HepG2 (cell line): ENCODE results near the gene TOPBP1. TPM values are rescaled to one million over a fixed set of nuclear protein-coding genes. Genes with fewer than 3 reads are reported as not detected.

Experiments
- ATAC-seq: fragments of 200-7000 bp; cut with Tn5 transposase; 3 replicates; pipeline ENCODE4 v1.9.1; 2020; ENCODE audit warnings: mild to moderate bottlenecking, moderate library complexity
- BruUV-seq: library from RNA; stranded (reverse); fragments of 400-500 nt; replicated peaks from 2 replicates; lab custom pipeline; 2021; lab: Mats Ljungman, UMichigan
- CTCF ChIA-PET: fragments of 300-600 bp; formaldehyde crosslinking; extraction: SDS; loops from one replicate; lab custom pipeline; 2021; ENCODE audit warnings: low total read pairs, inconsistent platforms, low intra/inter-chr PET ratio; lab: Yijun Ruan, JAX
- POLR2A ChIA-PET: fragments of 350-600 bp; sonication (Branson Sonifier 250); formaldehyde crosslinking; loops from one replicate; lab custom pipeline; 2020; ENCODE audit warnings: antibody characterized with exemption, inconsistent platforms; lab: Yijun Ruan, JAX
- DNase-seq: peaks from one replicate; pipeline ENCODE4 v3.0.0-alpha.2; 2015; ENCODE audit warnings: low spot score
- FAIRE-seq: peaks from 3 replicates; lab custom pipeline; 2011; peaks lifted over from hg19 to GRCh38; lab: Jason Lieb, UNC
- H2AFZ ChIP-seq: one replicate; pipeline ENCODE4 v1.6.1; 2011; ENCODE audit warnings: low read length, inconsistent platforms
- H3K27ac ChIP-seq: fragments of 300-600 bp; 3 replicates; pipeline ENCODE4 v1.8.0; 2011; ENCODE audit warnings: mixed run types, mild to moderate bottlenecking, mixed read lengths, low read length, inconsistent platforms; ENCODE audit not compliant: insufficient read depth; ENCODE audit errors: extremely low read length
- H3K27me3 ChIP-seq, 2 experiments: fragments of 200-600 bp in 1 of 2; 2 replicates in 1 of 2; 3 replicates in 1 of 2; pipeline versions ENCODE4 v1.6.0 to v1.8.0; 2011; ENCODE audit warnings: low read length in 2 of 2, mild to moderate bottlenecking in 2 of 2, moderate library complexity in 2 of 2, inconsistent platforms in 1 of 2; ENCODE audit not compliant: insufficient read depth in 2 of 2, control insufficient read depth in 1 of 2
- H3K36me3 ChIP-seq, 2 experiments: fragments of 200-600 bp in 1 of 2; replicated peaks in 1 of 2; 2 replicates in 1 of 2; 3 replicates in 1 of 2; pipeline versions ENCODE4 v1.5.1 to v1.8.0; 2011; ENCODE audit warnings: low read length in 2 of 2, inconsistent platforms in 1 of 2; ENCODE audit not compliant: insufficient read depth in 2 of 2, control insufficient read depth in 1 of 2
- H3K4me1 ChIP-seq: 2 replicates; pipeline ENCODE4 v1.5.1; 2012; ENCODE audit warnings: low read length, inconsistent platforms; ENCODE audit not compliant: insufficient read depth
- H3K4me2 ChIP-seq: 2 replicates; pipeline ENCODE4 v1.6.0; 2011; ENCODE audit warnings: low read depth, low read length, inconsistent platforms
- H3K4me3 ChIP-seq, 3 experiments: fragments of 200-600 bp in 1 of 3; sonication (generic), shearing (Covaris generic) in 1 of 3; replicated peaks in 1 of 3; 2 replicates each; pipeline ENCODE4 v1.5.1; 2011 to 2016; ENCODE audit warnings: low read length in 3 of 3, inconsistent platforms in 2 of 3, low read depth in 2 of 3, mild to moderate bottlenecking in 2 of 3, control low read depth in 1 of 3, mixed read lengths in 1 of 3; ENCODE audit not compliant: insufficient read depth in 1 of 3
- H3K79me2 ChIP-seq: one replicate; pipeline ENCODE4 v1.6.1; 2011; ENCODE audit warnings: low read length, inconsistent platforms; ENCODE audit not compliant: insufficient read depth
- H3K9ac ChIP-seq: 2 replicates; pipeline ENCODE4 v1.6.0; 2011; ENCODE audit warnings: mild to moderate bottlenecking, low read depth, low read length, inconsistent platforms; ENCODE audit not compliant: insufficient read depth
- H3K9me3 ChIP-seq: 2 replicates; pipeline ENCODE4 v1.5.1; 2012; ENCODE audit warnings: mild to moderate bottlenecking, low read length
- H4K20me1 ChIP-seq: 2 replicates; pipeline ENCODE4 v1.6.0; 2011; ENCODE audit warnings: inconsistent platforms, mild to moderate bottlenecking, low read length, moderate library complexity; ENCODE audit not compliant: insufficient read depth
- FOXM1 ChIP-seq: sonication (generic); formaldehyde crosslinking; IDR thresholded peaks from 2 replicates; pipeline ENCODE4 v1.5.0; 2020; ENCODE audit warnings: missing genetic modification reagents
- KDM1A ChIP-seq: IDR thresholded peaks from 2 replicates; pipeline ENCODE4 v1.6.1; 2016; ENCODE audit warnings: missing compliant biosample characterization
- MTF2 ChIP-seq: sonication (generic); formaldehyde crosslinking; IDR thresholded peaks from 2 replicates; pipeline ENCODE4 v1.5.0; 2020; ENCODE audit warnings: missing genetic modification reagents, borderline replicate concordance
- RELA ChIP-seq: sonication (generic); formaldehyde crosslinking; IDR thresholded peaks from 2 replicates; pipeline ENCODE4 v1.4.0; 2020; ENCODE audit warnings: missing genetic modification reagents
- THAP11 ChIP-seq: IDR thresholded peaks from 2 replicates; pipeline ENCODE4 v1.6.1; 2016; ENCODE audit warnings: missing biosample characterization, missing genetic modification reagents
- ZIK1 ChIP-seq: sonication (generic); formaldehyde crosslinking; IDR thresholded peaks from 2 replicates; pipeline ENCODE4 v1.5.0; 2020; ENCODE audit warnings: mild to moderate bottlenecking, low read depth, missing genetic modification reagents, borderline replicate concordance
- ZNF225 ChIP-seq: sonication (generic); formaldehyde crosslinking; IDR thresholded peaks from 2 replicates; pipeline ENCODE4 v1.4.0; 2020; ENCODE audit warnings: mild to moderate bottlenecking, missing genetic modification reagents
- WGBS: methylation state at CpG from one replicate; pipeline ENCODE4 v1.1.6; 2017; ENCODE audit warnings: low lambda C conversion rate; 5-methylcytosine and 5-hydroxymethylcytosine counted together
- in situ Hi-C: cut with HindIII; loops from 2 replicates; pipeline ENCODE4 v1.10.0; 2017; ENCODE audit warnings: low pct_unique_long_range_greater_than_20kb; ENCODE audit not compliant: extremely low pct_ligation_motif_present
- intact Hi-C: fragments of 100-400 bp; cut with micrococcal nuclease; formaldehyde crosslinking; loops from one replicate; pipeline ENCODE4 v1.10.0; 2022; ENCODE audit not compliant: unreplicated experiment
- polyA plus RNA-seq, 8 experiments: library from polyadenylated mRNA; depleted of rRNA in 3 of 8; stranded (reverse) in 7 of 8; unstranded in 1 of 8; fragments of >200 nt; fragmentation: Illumina TruSeq in 4 of 8; extraction: Trizol in 4 of 8; gene quantifications; 2 replicates each; pipeline versions ENCODE4 v1.2.1 to v1.2.3, GENCODE V29; 2011 to 2016; ENCODE audit warnings: low read depth in 4 of 8, missing spikeins in 1 of 8, mixed read lengths in 1 of 8; ENCODE audit not compliant: insufficient read depth in 1 of 8
- total RNA-seq, 5 experiments: library from RNA; depleted of rRNA; stranded (reverse); fragments of >200 nt; fragmentation: Illumina TruSeq; extraction: Trizol; gene quantifications; 2 replicates each; pipeline ENCODE4 v1.2.3, GENCODE V29; 2016; ENCODE audit warnings: low read depth in 1 of 5
- TF ChIP-seq, protein P1 (sequence below): IDR thresholded peaks from 2 replicates; pipeline ENCODE4 v1.6.1; 2018; ENCODE audit warnings: missing genetic modification reagents, mild to moderate bottlenecking, missing compliant biosample characterization

The TOPBP1 gene
- total and polyA plus RNA-seq, 2 of the 13 experiments (the other 11 are each of a cell fraction or from before 2014, with no cell fraction given): 24.3 to 42.9 TPM

DNA sequence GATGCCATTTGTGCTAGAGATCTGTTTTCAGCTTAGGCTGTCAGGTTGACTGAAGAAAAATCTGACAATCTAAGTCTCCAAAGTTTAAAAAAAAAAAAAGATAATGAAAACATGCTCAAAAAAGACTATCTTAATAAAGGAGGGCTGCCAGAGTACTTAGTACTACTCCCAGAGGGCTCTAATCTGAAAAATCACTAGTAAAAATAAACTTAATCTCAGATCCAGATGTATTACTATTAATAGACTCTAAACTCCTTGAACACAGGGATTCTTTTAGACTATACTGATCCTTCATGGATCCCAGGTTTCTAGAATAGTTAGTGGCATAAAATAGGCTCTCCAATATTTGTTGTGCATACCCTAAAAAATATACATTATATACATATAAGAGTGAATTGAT lies 34.0 kb downstream of the TOPBP1 start:
- in situ Hi-C loops (no loop called here), intact Hi-C loops (no loop called here)
- CTCF ChIA-PET: no interaction called here
- Histone ChIP-seq H2AFZ (no peak overlapping the region), H3K4me3 (no peak overlapping the region), H4K20me1 (no peaks in the 10 kb centered on the region), H3K4me2 (no peak overlapping the region), H3K9ac (no peak overlapping the region), H3K79me2 (no peaks in the 10 kb centered on the region), H3K27me3 (no peaks in the 10 kb centered on the region), H3K36me3 (peaks cover 14 to 62% of the 10 kb centered on the region in 2 experiments), H3K27ac (no peak overlapping the region), H3K4me1 (no peaks in the 10 kb centered on the region), H3K9me3 (no peaks in the 10 kb centered on the region)
- no TSS peak for BruUV-seq
- TF ChIP-seq THAP11 (CRISPR knock-in tag): no peak
- no peak for TF ChIP-seq MTF2 (CRISPR knock-in tag)
- no peak for TF ChIP-seq KDM1A (CRISPR knock-in tag)
- TF ChIP-seq, protein P1, sequence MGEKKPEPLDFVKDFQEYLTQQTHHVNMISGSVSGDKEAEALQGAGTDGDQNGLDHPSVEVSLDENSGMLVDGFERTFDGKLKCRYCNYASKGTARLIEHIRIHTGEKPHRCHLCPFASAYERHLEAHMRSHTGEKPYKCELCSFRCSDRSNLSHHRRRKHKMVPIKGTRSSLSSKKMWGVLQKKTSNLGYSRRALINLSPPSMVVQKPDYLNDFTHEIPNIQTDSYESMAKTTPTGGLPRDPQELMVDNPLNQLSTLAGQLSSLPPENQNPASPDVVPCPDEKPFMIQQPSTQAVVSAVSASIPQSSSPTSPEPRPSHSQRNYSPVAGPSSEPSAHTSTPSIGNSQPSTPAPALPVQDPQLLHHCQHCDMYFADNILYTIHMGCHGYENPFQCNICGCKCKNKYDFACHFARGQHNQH: no peak
- TF ChIP-seq ZIK1 (CRISPR knock-in tag): no peak
- TF ChIP-seq RELA (CRISPR knock-in tag): no peak
- ATAC-seq (no peak), FAIRE-seq (no peak), DNase-seq (no peak)
- POLR2A ChIA-PET: no interaction called here

DNA sequence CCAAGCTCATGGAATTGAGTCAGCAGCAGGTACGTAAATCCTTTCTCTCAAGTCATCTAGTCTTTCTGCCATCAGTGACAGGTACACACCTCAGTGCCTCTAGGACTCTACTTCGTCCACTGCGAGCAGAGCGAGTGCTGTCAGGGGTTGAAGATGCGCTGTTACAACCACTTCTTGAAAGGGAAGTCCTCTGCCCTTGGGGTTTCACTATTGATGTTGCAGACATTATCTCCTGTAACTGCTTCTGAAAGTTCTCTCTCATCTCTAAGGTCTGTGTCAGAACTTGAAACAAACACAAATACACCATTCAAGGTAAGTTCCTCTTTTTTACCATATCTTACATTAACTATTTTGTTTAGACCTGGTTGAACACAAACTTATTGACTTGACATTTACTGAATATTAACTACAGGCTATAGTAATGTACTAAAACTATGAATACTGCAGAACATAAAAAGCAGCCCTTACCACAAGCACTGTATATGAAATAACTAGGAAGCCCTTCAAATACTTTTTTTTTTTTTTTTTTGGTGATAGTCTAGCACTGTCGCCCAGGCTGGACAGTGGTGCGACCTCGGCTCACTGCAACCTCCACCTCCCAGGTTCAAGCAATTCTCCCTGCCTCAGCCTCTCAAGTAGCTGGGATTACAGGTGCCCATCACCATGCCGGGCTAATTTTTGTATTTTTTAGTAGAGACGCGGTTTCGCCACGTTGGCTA lies 41.5 kb downstream of the TOPBP1 start:
- in situ Hi-C loops (no loop called here), intact Hi-C loops (no loop called here)
- BruUV-seq: no TSS peak
- H4K20me1 ChIP-seq: no peaks in the 10 kb centered on the region
- FAIRE-seq (no peak), ATAC-seq (no peak), DNase-seq (no peak)
- WGBS: 97% methylated on average over 13 of the region's 13 CpGs
- H2AFZ ChIP-seq: no peak overlapping the region
- peaks cover 11 to 59% of the 10 kb centered on the region in 2 experiments for H3K36me3 ChIP-seq
- no peaks in the 10 kb centered on the region for H3K79me2 ChIP-seq
- H3K4me1 ChIP-seq: no peaks in the 10 kb centered on the region
- TF ChIP-seq FOXM1 (CRISPR knock-in tag): no peak
- TF ChIP-seq ZNF225 (CRISPR knock-in tag): no peak
- H3K4me2 ChIP-seq: no peak overlapping the region
- no peak overlapping the region for H3K9ac ChIP-seq
- no peak overlapping the region for H3K27ac ChIP-seq
- no peak overlapping the region for H3K4me3 ChIP-seq
- H3K9me3 ChIP-seq: no peaks in the 10 kb centered on the region
- CTCF ChIA-PET: no interaction called here
- no peaks in the 10 kb centered on the region for H3K27me3 ChIP-seq
- POLR2A ChIA-PET: no interaction called here
